Spleen (tissue), 11 donors: Measurements from ENCODE around the gene RFX3. TPM values are rescaled to one million over a fixed set of nuclear protein-coding genes. Genes with fewer than 3 reads are reported as not detected.

Source experiments
- DNase-seq: peaks from one replicate; pipeline ENCODE4 v3.0.0-alpha.2; 2020
- H3K27ac ChIP-seq, 8 donors: fragments of 200-600 bp; sonication (generic) in 7 of 8; 1 replicate in 4 of 8; 2 replicates in 4 of 8; pipeline versions ENCODE4 v1.5.0 to v1.8.0; 2016 to 2021; ENCODE audit warnings: inconsistent platforms in 4 of 8, mild to moderate bottlenecking in 4 of 8, moderate library complexity in 1 of 8
- H3K27me3 ChIP-seq, 7 donors: fragments of 200-600 bp; sonication (generic) in 6 of 7; replicated peaks in 1 of 7; 1 replicate in 4 of 7; 2 replicates in 3 of 7; pipeline versions ENCODE4 v1.5.0 to v1.8.0; 2016 to 2021; ENCODE audit warnings: inconsistent platforms in 3 of 7, mild to moderate bottlenecking in 1 of 7
- H3K36me3 ChIP-seq, 6 donors: fragments of 200-600 bp; sonication (generic) in 5 of 6; 1 replicate in 4 of 6; 2 replicates in 2 of 6; pipeline versions ENCODE4 v1.5.0 to v1.8.0; 2016 to 2021; ENCODE audit warnings: inconsistent platforms in 2 of 6
- H3K4me1 ChIP-seq, 6 donors: fragments of 200-600 bp; sonication (generic) in 5 of 6; 1 replicate in 3 of 6; 2 replicates in 3 of 6; pipeline versions ENCODE4 v1.5.0 to v1.8.0; 2016 to 2021; ENCODE audit warnings: inconsistent platforms in 3 of 6
- H3K4me3 ChIP-seq, 8 donors: fragments of 200-600 bp; sonication (generic) in 7 of 8; 1 replicate in 4 of 8; 2 replicates in 4 of 8; pipeline versions ENCODE4 v1.5.0 to v1.8.0; 2016 to 2021; ENCODE audit warnings: inconsistent platforms in 4 of 8, mild to moderate bottlenecking in 4 of 8, moderate library complexity in 2 of 8
- H3K9me3 ChIP-seq, 8 donors: fragments of 200-600 bp; sonication (generic) in 7 of 8; 1 replicate in 4 of 8; 2 replicates in 4 of 8; pipeline versions ENCODE4 v1.5.0 to v1.8.0; 2016 to 2021; ENCODE audit warnings: inconsistent platforms in 4 of 8
- POLR2A ChIP-seq, 3 donors: fragments of 450-650 bp; IDR thresholded peaks; one replicate each; pipeline ENCODE4 v1.5.1; 2017; ENCODE audit warnings: antibody characterized with exemption in 3 of 3, mild to moderate bottlenecking in 1 of 3
- POLR2AphosphoS5 ChIP-seq, 3 donors: sonication (generic); formaldehyde crosslinking; IDR thresholded peaks; one replicate each; pipeline ENCODE4 v1.5.1; 2017; ENCODE audit warnings: antibody characterized with exemption in 3 of 3
- WGBS, 5 donors: extraction: QIAGEN DNeasy Blood & Tissue Kit in 3 of 5; methylation state at CpG; one replicate each; pipeline versions ENCODE4 v1.1.5 to v1.1.7; 2013 to 2018; 5-methylcytosine and 5-hydroxymethylcytosine counted together
- intact Hi-C: fragments of 100-400 bp; cut with DNase I; formaldehyde crosslinking; loops from one replicate; pipeline ENCODE4 v1.15.0; 2023; ENCODE audit warnings: low total_unique reads
- polyA plus RNA-seq, 3 donors: library from polyadenylated mRNA; stranded (reverse); fragments of 200-250 nt; gene quantifications; one replicate each; pipeline ENCODE4 v1.2.1, GENCODE V29; 2013
- total RNA-seq, 7 donors: library from RNA; depleted of rRNA in 3 of 7; stranded (reverse); fragments of >200 nt in 3 of 7; fragmentation: NEBNext Ultra II Directional in 4 of 7; extraction: Animal tissue kit (Norgen Biotek cat#: 25700) in 4 of 7; gene quantifications; one replicate each; pipeline versions ENCODE4 v1.1.0 to v1.2.1, GENCODE V29; 2016 to 2021
- TF ChIP-seq, protein P1 (sequence below), 11 experiments: fragments of 200-600 bp in 7 of 11; fragments of 450-650 bp in 4 of 11; sonication (generic) in 4 of 11; IDR thresholded peaks in 8 of 11; conservative IDR thresholded peaks in 3 of 11; 1 replicate in 7 of 11; 2 replicates in 4 of 11; pipeline versions ENCODE4 v1.4.0 to v1.8.0; 2016 to 2021; ENCODE audit warnings: antibody characterized with exemption in 11 of 11, inconsistent platforms in 4 of 11, mild to moderate bottlenecking in 1 of 11
- donor health status: healthy with polysubstance abuse.
- donor health status: DM: no; HTN: no; CAD: no; lungs with moderate emphysema.
- donor health status: DM: no; HTN: no; CAD: no.
- donor health status: Bipolar disorder and iron deficiency.
- donor health status: healthy.
- donor health status: DM: no; HTN: no; CAD: no.
- donor health status: DM: yes; HTN: yes; CAD: no.

Gene RFX3
- total and polyA plus RNA-seq, 10 donors, result 2.5 to 25.9 (median 19.1) TPM

DNA sequence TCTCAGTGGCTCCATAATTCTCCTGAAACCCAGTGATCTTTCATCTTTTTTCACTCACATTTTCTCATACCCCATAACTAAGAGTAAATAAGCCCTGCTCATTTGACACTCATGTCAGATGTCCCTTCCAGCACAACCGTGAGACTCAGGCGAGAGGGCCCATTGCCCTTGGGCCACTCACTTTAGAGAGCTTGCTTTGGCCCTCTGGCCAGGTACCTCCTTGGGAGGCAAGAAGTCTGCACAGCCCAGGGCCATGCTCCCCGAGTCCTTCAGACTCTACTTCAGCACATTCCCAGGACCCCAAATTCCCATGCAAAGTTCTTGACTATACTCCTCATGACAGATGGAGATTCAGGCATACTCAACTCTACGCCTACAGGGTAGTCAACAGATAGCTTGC lies 33.6 kb downstream of the RFX3 start:
- H3K9me3 ChIP-seq, result no peaks in the 10 kb centered on the region
- no peaks in the 10 kb centered on the region for H3K27me3 ChIP-seq
- peak; percentile 28 for DNase-seq
- peaks cover 0 to 9% (median 2%) of the 10 kb centered on the region in 6 donors for H3K4me1 ChIP-seq
- intact Hi-C loops, result no loop called here
- H3K4me3 ChIP-seq, result no peak overlapping the region
- TF ChIP-seq, protein P1, sequence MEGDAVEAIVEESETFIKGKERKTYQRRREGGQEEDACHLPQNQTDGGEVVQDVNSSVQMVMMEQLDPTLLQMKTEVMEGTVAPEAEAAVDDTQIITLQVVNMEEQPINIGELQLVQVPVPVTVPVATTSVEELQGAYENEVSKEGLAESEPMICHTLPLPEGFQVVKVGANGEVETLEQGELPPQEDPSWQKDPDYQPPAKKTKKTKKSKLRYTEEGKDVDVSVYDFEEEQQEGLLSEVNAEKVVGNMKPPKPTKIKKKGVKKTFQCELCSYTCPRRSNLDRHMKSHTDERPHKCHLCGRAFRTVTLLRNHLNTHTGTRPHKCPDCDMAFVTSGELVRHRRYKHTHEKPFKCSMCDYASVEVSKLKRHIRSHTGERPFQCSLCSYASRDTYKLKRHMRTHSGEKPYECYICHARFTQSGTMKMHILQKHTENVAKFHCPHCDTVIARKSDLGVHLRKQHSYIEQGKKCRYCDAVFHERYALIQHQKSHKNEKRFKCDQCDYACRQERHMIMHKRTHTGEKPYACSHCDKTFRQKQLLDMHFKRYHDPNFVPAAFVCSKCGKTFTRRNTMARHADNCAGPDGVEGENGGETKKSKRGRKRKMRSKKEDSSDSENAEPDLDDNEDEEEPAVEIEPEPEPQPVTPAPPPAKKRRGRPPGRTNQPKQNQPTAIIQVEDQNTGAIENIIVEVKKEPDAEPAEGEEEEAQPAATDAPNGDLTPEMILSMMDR (IDR thresholded peaks at IDR 0.05 in 8 of 11, conservative IDR thresholded peaks at IDR 0.05 in 3 of 11), result no peak
- no peak for TF ChIP-seq POLR2AphosphoS5 (IDR thresholded peaks at IDR 0.05)
- TF ChIP-seq POLR2A (IDR thresholded peaks at IDR 0.05), result no peak
- 97 to 100% (median 99%) methylated on average over 4 of the region's 4 CpGs for WGBS, 5 donors
- no peak overlapping the region for H3K27ac ChIP-seq
- no peaks in the 10 kb centered on the region for H3K36me3 ChIP-seq

DNA sequence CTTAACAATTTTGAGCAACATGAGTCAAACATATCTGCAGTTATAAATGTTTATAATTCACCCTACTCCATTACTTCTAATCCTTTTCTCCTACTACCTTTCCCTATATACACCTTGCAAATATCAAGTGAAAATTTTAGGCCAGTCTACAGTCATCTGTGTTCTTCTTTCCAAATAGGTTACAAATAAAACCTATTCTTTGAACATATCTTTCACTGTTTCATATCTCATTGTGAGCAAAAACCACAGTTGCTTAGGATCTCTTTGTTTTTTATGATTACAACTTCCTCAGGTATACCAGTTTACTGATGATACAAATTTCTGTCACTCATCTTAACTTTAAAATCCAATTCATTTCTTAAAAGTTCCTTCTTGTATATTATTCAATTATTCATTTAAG lies 34.4 kb downstream of the RFX3 start:
- Histone ChIP-seq H3K4me1 (peaks cover 0 to 2% (median under 1%) of the 10 kb centered on the region in 6 donors), H3K9me3 (no peaks in the 10 kb centered on the region), H3K36me3 (no peaks in the 10 kb centered on the region), H3K27me3 (no peaks in the 10 kb centered on the region), H3K4me3 (no peak overlapping the region), H3K27ac (no peak overlapping the region)
- TF ChIP-seq POLR2AphosphoS5 (IDR thresholded peaks at IDR 0.05), result no peak
- no peak for TF ChIP-seq POLR2A (IDR thresholded peaks at IDR 0.05)
- TF ChIP-seq, protein P1 (IDR thresholded peaks at IDR 0.05 in 8 of 11, conservative IDR thresholded peaks at IDR 0.05 in 3 of 11), result no peak
- intact Hi-C loops, result no loop called here
- DNase-seq, result no peak

DNA sequence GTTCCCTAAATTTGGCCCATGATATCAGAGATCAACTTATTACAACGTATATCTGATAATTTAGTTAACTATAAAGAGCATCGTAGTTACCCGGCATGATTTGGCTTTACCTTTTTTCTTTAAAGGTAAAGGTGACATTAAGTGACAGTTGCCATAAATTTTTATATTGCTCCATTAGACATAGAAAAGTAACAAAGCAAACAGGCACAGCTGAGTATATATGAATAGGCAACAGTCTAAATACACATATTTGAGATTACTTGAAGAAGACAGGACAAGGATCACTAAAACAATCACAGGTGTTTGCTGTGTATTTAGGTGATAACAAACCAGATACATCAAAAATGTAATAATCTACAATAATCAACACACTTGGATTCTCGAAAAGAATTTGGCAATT lies 34.8 kb downstream of the RFX3 start:
- H3K9me3 ChIP-seq, result no peaks in the 10 kb centered on the region
- TF ChIP-seq, protein P1 (IDR thresholded peaks at IDR 0.05 in 8 of 11, conservative IDR thresholded peaks at IDR 0.05 in 3 of 11), result no peak
- no peak for TF ChIP-seq POLR2A (IDR thresholded peaks at IDR 0.05)
- no peak for TF ChIP-seq POLR2AphosphoS5 (IDR thresholded peaks at IDR 0.05)
- intact Hi-C loops, result no loop called here
- H3K4me3 ChIP-seq, result no peak overlapping the region
- no peak for DNase-seq
- WGBS, 5 donors, result 92 to 97% (median 93%) methylated on average over 4 of the region's 4 CpGs
- H3K4me1 ChIP-seq, result no peaks in the 10 kb centered on the region
- no peak overlapping the region for H3K27ac ChIP-seq
- H3K36me3 ChIP-seq, result no peaks in the 10 kb centered on the region
- no peaks in the 10 kb centered on the region for H3K27me3 ChIP-seq

DNA sequence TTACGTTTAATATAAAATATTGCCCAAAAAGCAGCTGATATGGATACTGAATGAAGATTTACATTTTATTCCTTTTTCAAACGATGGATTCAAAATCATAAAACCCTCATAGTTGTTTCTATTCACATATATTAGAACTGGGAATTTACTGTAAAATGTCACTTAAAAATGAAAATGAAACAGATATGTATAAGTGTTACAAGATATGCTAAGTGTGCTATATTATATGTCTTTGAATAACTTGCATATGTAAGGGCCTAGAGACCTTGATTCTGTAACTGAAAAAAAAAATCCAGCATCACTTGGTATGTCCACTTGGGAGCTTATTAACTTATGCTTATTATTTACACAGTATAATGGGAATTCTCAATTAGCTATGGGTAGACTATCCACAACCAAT lies 43.2 kb downstream of the RFX3 start:
- intact Hi-C loops, result no loop called here
- H3K36me3 ChIP-seq, result peaks cover 0 to 24% (median 2%) of the 10 kb centered on the region in 6 donors
- H3K27ac ChIP-seq, result no peak overlapping the region
- no peak overlapping the region for H3K4me3 ChIP-seq
- H3K4me1 ChIP-seq, result peaks cover 0 to 31% (median 23%) of the 10 kb centered on the region in 6 donors
- TF ChIP-seq POLR2A (IDR thresholded peaks at IDR 0.05) (no peak), POLR2AphosphoS5 (IDR thresholded peaks at IDR 0.05) (no peak)
- TF ChIP-seq, protein P1 (IDR thresholded peaks at IDR 0.05 in 8 of 11, conservative IDR thresholded peaks at IDR 0.05 in 3 of 11), result no peak
- no peak for DNase-seq
- WGBS, 5 donors, result 82 to 90% (median 83%) methylated on average over 2 of the region's 2 CpGs
- no peaks in the 10 kb centered on the region for H3K27me3 ChIP-seq
- H3K9me3 ChIP-seq, result peaks cover 0 to 15% (median 6%) of the 10 kb centered on the region in 8 donors
